ENCODE data around the gene CCL14. TPM values are rescaled to one million over a fixed set of nuclear protein-coding genes. Genes with fewer than 3 reads are reported as not detected.
"Not testable (repeated sequence)": the region's sequence is repeated elsewhere in the genome, so short reads cannot be mapped to it uniquely, and the experiment has no call there.

Gene CCL14
- total RNA-seq, 4 donors from 2014 or later: 3.0 to 43.0 (median 23.2) TPM

- Histone ChIP-seq H3K27ac (no peak overlapping the region), H3K4me1 (no peaks in the 10 kb centered on the region), H3K27me3 (no peaks in the 10 kb centered on the region), H3K36me3 (no peaks in the 10 kb centered on the region), H3K9me3 (no peaks in the 10 kb centered on the region), H3K4me3 (replicated peaks in 1 of 3) (no peak overlapping the region)
- 81 to 83% methylated on average over 6 of the region's 6 CpGs for WGBS, 2 donors
- intact Hi-C loops (cut with DNase I): no loop called here
- TF ChIP-seq POLR2A (IDR thresholded peaks at IDR 0.05): no peak
- no peak for TF ChIP-seq CTCF (IDR thresholded peaks at IDR 0.05)
- no peak for DNase-seq
Measured at GRCh38 chr17:36024106-36024869, 37.8 kb upstream of the CCL14 start.

DNA sequence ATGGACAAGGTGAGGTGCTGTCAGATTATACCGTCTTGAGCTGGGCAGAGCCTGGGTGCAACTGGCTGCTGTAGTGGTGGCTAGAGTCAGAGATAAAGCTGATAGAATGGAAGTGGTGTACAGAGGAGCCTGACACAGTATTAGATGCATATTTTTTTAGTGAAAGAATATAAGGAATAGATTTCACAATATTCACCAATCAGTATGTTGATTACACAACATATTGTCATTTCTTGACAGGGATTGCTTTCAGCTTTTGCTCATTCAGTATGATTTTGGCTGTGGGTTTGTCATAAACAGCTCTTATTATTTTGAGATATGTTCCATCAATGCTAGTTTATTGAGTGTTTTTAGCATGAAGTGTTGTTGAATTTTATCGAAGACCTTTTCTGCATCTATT, 32.9 kb upstream of the CCL14 start:
- DNase-seq: no peak
- no peaks in the 10 kb centered on the region for H3K4me1 ChIP-seq
- no peaks in the 10 kb centered on the region for H3K9me3 ChIP-seq
- intact Hi-C loops (cut with DNase I): no loop called here
- no peaks in the 10 kb centered on the region for H3K27me3 ChIP-seq
- WGBS, 2 donors: 93 to 94% methylated on average over 2 of the region's 2 CpGs
- H3K4me3 ChIP-seq (replicated peaks in 1 of 3): no peak overlapping the region
- TF ChIP-seq CTCF (IDR thresholded peaks at IDR 0.05) (no peak), POLR2A (IDR thresholded peaks at IDR 0.05) (no peak)
- no peaks in the 10 kb centered on the region for H3K36me3 ChIP-seq
- H3K27ac ChIP-seq: no peak overlapping the region

- H3K27ac ChIP-seq: no peak within 1 kb of the TSS
- no peaks in the 10 kb centered on the region for H3K4me1 ChIP-seq
- H3K4me3 ChIP-seq (replicated peaks in 1 of 3): no peak within 1 kb of the TSS
- TF ChIP-seq POLR2A (IDR thresholded peaks at IDR 0.05): no peak
- TF ChIP-seq CTCF (IDR thresholded peaks at IDR 0.05): no peak
- 27 to 47% methylated on average over 5 to 6 of the region's 6 CpGs for WGBS, 2 donors
- intact Hi-C loops (cut with DNase I): no loop called here
- no peak for DNase-seq
- H3K36me3 ChIP-seq: no peaks in the 10 kb centered on the region
- no peaks in the 10 kb centered on the region for H3K27me3 ChIP-seq
- no peaks in the 10 kb centered on the region for H3K9me3 ChIP-seq
Measured at GRCh38 chr17:36017799-36018198, 31.3 kb upstream of the CCL14 start, which contains the start of gene CCL23. Gene CCL23, minus strand, starts transcription at chr17:36017972. Its CDS starts 75 bp downstream, at chr17:36017897.

DNA sequence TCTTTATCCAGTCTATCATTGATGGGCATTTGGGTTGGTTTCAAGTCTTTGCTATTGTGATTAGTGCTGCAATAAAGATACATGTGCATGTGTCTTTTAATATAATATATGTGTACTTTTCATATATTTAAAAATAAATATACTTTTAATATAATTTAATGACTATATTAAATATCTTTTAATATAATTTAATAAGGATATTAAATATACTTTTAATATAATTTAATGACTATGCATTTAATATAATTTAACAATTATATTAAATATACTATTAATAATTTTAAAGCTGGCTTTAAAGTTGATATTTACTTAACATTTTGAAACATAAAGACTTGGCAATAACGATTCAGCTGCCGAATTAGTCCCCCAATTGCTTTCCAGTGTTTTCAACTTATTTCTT, 30.0 kb upstream of the CCL14 start:
- no peak for DNase-seq
- H3K27me3 ChIP-seq: no peaks in the 10 kb centered on the region
- no peaks in the 10 kb centered on the region for H3K36me3 ChIP-seq
- TF ChIP-seq CTCF (IDR thresholded peaks at IDR 0.05): no peak
- TF ChIP-seq POLR2A (IDR thresholded peaks at IDR 0.05): no peak
- H3K4me3 ChIP-seq (replicated peaks in 1 of 3): no peak overlapping the region
- H3K27ac ChIP-seq: no peak overlapping the region
- H3K4me1 ChIP-seq: no peaks in the 10 kb centered on the region
- WGBS, 2 donors: 95 to 97% methylated on average over 2 of the region's 2 CpGs
- intact Hi-C loops (cut with DNase I): no loop called here
- no peaks in the 10 kb centered on the region for H3K9me3 ChIP-seq

GRCh38 chr17:36015895-36016294, 29.4 kb upstream of the CCL14 start:
- H3K27ac ChIP-seq; H3K4me3 ChIP-seq (replicated peaks in 1 of 3); H3K36me3 ChIP-seq; DNase-seq; H3K27me3 ChIP-seq; H3K9me3 ChIP-seq; H3K4me1 ChIP-seq; intact Hi-C loops (cut with DNase I): not testable (repeated sequence)
- 95 to 96% methylated on average over 4 of the region's 4 CpGs for WGBS, 2 donors

All from thyroid gland (tissue), 4 donors.